Activated gamma-delta T cell (primary cell): Measurements from ENCODE around the gene KIAA0232.

Experiments used
- DNase-seq: peaks from one replicate; lab custom pipeline; 2025; lab: John Stamatoyannopoulos, UW

KIAA0232 gene

DNA sequence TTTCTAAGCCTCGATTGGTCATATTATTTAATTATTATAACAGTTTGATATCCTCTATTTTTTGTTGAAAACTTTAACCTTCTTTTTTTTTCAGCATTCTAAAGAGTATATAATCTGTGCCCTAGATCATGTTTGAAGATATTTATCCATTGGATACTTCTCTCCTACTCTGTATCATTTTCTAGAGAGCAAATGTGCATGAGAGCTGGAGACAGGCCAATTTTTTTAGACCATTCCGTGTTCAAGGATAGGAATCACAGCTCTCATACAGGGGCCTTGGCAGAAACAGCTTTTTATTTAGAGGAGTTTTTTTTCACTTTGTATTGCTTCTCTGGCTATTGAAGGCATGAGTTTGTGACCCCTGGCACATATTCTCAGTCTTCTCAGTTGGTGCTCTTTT is 69.4 kb downstream of the KIAA0232 start:
- no peak for DNase-seq

DNA sequence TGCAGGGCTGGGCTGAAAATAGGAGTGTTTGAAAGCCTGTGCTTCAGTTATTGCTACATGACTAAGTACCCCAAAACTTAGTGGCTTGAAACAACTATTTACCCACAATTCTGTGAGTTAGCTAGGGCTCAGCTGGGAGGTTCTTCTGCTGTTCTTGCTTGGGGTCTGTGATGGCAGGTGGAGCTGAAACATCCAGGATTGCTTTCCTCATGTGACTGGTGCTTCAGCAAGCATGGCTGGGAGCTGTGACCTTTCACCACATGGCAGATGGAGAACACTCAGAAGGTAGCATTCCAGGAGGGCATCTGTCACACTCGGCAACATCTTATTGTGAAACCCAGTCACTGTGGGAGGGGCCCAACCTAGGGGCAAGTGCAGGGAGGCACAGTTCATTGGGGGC is 70.1 kb downstream of the KIAA0232 start:
- DNase-seq = no peak

DNA sequence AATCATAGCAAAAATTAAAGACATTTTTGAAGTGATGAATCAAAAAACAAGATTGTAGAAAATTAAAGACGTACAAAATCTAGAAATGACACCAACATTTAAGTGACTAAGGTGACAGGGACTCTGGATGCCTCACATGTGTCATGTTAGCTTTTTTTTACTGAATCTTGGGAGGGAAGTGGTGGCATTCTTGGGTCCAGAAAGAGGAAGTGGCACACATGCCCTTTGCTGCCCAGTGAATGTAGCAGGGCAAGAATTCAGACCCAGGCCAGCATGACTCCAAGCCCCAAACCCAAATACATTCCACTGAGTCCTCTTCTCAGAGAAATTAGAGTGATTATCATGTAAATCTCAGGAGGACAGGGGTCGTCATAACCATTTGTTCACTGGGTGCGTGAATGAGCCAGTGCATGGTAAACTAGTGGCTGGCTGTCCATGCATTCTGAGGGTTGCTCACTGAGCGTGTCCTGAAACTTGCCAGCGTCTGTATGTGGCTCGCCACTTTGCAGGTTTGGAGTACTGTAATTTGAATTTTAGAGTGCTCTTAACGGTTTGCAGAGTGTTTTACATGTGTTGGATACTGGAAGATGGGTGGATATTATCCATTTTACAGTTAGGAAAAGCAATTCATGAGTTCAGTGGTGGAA is 71.7 kb downstream of the KIAA0232 start:
- no peak for DNase-seq

DNA sequence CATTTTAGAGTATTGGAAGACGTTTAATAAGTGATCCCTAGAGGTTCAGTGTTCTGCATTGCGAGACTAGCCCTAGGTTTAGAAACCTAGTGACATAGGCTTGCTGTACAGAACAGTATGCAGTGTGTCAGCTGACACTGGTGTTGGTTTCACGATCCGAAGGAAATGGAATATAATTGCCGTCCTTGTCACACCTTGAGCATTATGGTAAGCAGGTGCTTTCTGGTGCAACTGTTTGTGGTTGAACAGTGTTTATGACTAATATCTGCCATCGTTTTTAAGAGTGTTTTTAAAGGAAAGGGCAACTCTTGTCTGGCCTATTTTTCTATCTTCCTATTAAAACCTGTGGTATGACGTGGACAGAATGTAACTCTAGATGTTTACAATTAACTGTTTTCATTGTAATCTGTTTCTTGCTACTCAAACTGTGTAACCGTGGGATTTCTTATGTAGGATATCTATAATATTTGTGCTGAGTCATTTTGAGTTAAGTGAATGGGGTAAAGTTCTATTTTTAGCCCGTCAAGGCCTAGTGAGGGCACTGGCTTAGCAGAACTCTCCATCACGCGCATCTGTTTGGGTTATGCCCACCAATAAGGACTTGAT is 73.3 kb downstream of the KIAA0232 start:
- no peak for DNase-seq

DNA sequence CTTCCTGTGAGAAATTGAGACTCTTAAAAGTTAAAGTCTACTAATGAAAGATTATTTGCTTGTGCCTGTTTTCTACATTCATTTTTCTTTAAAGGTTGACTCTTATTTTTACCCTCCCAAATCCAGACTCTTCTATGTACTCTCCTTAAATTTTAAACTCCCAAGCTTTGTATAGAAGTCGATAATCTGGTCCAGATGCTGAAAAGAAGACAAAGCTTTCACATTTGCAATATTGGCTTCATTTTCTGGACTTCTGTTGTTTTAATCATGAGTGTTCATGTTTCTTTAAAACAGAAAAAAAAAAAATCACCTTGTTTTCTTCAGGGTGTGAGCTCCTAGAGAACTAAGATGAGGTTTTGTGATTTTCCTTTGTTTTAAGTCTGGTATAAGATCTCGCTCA is 73.9 kb downstream of the KIAA0232 start:
- no peak for DNase-seq

DNA sequence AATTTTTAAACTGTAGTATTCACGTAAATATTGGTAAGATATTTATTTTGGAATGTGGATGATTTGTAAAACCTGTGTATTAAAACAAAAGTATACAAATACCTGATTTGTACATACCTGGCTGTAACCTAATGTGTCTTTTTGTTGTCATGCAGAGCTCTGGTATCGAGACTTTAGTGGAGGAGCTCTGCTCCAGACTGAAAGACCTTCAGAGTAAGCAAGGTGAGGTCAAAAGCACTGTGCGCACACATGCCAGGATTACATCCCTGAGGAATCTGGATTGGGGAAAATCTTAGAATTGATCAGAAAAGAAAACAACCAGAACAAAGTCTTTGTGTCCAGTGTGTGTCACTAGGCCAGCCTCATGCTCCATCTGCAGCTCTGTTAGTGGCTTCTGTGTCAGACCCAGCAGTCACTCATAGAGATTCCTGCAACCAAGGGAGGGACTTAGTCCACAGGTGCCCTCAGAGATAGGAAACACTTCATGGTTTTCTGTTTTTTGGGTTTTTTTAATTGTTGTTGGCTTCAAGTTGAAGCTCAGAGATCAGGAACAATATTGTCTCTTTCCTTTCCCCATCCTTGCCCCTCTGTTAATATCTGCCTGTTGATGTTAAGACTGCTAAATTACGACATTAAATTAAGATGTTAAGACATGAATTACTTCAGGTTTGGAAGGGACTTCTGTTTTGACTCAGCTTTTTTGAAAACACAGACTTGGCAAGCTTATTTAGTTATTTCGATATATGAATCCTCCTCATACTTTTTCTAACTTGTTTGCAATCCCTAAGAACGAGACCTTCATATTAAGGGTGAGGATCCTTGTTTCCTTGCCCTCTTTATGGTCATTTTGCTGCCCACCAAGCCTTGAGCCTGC is 74.7 kb downstream of the KIAA0232 start:
- DNase-seq = no peak

DNA sequence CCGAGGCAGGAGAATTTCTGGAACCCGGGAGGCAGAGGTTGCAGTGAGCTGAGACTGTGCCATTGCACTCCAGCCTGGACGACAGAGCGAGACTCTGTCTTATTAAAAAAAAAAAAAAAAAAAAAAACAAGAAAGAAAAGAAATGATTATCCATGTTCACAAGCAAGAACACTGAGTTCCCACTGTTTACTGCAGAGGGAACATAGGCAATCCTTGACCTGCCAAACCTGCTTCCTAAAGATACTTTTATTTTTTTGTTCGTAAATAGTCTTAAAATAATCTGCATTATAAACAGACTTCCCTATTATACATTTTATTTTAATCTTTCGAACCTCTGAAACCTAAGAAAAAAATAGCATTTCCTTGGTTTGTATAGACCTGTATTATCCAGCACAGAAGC is 76.5 kb downstream of the KIAA0232 start:
- no peak for DNase-seq

DNA sequence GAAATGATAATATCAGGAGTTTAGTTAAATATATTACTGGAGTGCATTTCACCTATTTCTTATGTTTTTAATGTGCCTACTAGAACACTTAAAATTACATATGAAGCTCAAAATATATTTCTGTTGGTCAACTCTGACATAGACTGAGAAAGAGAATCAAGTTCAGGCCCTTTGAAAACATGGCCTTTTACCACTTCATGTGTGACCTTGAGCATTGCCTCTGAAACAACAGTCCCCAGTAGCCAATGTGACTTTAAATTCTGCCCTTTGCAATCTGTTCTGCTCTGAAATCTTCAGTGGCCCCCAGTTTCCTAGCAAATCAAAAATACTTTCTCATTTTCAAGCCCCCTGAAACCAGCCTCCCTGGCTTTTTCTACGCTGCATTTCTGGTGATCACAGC is 77.0 kb downstream of the KIAA0232 start:
- DNase-seq = no peak

DNA sequence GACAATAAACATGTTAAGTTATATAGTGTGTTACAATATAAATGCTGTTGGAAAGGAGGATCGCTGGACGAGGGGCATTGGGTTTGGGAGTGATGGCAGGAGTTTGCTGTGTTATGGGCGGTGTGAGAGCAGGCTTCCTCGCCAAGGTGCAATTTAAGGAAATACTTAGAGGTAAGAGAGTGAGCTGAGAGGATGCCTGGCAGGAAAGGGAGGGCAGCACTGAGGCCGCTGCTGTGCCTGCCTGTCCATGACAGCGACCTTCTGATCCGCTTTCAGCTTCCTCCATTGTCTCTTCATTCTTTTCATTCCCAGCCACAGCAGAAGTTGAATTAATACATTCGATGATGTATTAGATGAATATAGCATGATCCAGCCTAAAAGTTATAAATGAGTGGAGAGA is 85.9 kb downstream of the KIAA0232 start:
- DNase-seq = no peak

DNA sequence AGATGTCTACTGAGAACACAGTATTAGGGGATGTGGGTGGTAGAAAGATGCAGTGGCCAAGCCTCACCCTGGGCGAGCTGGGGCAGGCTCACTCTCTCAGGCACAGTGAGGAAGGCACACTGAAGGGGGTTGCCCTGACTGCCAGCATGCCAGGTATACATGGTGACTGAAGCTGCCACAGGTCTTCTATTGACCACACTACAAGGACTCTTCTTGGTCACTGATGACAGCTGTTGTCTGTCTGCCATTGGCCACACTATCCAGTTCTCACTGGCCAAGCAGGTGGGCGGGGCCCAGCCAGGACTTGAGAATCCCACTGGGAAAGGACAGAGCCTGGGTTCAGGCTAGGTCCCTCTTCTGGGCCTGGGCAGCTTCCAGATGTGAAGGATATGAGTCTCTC is 87.4 kb downstream of the KIAA0232 start:
- no peak for DNase-seq

DNA sequence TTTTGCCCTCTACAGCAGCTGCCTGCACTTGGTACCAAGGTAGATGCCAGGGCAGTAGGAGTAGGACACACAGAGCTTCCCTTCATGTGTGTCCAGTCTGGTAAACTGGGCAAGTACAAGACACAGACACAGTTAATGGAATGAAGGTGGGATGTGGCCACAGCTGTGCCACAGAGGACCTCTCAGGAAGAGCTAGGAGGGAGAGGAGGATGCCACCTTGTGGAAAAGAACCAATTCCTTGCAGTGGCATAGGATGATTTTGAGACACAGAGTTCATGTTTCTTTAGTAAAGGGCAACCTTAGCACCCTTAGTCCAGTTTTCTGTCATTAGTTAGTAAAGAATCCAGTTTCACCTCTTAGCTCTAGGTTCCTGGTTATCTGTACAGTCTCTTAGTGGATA is 90.8 kb downstream of the KIAA0232 start:
- DNase-seq = no peak

DNA sequence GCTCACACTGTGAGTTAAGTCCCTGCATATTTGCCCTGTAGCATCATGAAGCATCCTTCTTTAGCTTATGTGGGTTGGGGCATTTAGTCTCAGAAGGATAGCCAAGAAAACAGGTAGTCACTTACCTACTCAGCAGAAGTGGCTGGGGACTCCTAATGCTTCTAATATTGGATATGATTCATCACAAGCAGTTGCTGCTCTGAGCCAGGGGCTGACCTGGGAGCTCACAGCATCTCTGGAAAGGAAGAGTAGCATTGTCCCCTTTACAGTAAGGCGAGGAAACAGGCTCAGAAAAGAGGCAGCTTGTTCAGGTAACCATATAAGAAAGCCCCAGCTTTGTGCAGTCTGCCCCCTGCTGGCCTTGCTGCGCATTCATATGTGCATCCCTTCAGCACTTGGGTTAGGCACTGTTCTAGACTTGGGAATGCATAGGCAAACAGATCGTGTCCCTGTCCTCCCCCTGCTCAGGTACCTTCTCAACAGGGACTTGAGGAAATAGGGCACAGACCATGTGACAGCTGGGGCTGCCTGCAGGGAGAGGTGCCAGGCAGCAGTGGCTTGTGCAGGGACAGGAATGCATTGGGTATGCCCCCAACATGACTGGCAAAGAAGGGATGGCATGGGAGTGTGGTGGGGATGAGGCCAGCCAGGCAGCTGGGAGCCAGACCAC is 91.4 kb downstream of the KIAA0232 start:
- no peak for DNase-seq

DNA sequence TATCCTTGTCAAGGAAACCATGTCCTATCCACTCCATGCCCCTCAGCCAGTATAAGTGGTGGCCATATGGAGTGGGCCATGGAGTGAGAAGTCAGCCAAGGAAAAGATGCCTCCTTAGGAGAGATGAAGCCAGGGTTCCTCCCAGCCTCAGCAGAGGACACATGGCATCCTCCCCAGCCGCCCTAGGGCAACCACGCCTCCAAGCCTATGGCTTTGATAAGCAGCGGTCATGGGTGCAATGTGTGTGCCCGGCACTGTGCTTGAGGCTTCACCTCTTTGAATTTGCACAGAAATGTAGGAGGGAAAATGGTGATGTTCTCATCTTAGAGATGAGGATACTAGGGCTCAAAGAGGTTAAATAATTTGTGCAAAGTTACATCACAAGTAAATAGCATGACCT is 92.5 kb downstream of the KIAA0232 start:
- no peak for DNase-seq

DNA sequence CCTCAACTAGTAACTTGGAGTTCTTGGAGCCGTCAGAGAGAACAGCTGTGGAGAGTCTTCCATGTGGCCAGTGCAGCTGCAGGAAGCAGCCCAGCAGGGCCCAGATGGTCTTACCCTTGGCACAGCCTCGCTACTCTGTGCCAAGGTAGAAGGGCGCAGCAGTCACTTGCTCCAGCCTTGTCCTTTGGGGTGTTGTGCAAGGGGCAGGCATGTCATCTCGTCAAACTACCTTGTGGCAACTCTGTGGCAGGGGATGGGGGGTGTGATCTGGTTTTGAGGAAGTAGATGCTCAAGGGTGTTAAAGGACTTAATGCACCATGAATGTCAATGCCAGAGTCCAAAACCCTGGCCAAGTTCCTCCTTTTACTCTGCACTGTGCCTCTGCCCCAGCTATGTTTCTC is 92.9 kb downstream of the KIAA0232 start:
- DNase-seq = no peak

DNA sequence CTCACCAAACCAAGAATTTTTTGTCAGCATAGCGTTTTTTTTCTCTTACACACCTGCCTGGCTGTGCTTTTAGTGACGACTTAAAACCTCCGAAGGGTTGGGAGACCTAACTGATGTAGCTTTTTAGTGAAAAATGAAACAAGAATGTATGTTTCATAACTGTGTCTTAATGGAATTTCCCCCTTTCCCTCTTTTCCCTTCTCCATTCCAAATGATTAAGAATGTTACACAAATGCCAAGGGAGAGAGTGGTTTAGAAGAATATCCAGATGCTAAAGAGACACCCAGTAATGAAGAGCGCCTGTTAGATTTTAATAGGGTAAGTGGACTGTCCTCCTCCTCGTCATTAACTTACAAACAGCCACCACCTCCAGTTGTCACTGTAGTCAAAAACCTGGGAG is 93.9 kb downstream of the KIAA0232 start:
- DNase-seq = no peak

DNA sequence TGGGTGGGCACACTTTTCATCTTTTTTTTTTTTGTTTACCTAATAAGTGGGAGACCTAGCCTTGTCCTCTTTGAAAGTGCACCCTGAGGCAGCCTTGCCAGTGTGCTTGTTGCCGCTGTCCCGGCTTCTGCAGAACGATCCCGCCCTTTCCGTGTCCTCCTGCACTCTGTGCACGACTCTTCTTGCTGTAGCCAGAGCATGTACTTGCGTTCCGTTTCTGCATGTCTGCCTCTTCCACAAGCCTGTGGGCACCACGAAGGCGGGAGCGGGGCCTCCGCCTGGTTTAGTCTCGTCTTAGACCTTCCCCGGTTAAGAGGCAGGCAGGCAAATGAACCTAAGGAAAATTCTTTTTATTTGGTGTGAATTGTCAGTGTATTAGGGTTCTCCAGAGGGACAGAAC is 94.5 kb downstream of the KIAA0232 start:
- no peak for DNase-seq

DNA sequence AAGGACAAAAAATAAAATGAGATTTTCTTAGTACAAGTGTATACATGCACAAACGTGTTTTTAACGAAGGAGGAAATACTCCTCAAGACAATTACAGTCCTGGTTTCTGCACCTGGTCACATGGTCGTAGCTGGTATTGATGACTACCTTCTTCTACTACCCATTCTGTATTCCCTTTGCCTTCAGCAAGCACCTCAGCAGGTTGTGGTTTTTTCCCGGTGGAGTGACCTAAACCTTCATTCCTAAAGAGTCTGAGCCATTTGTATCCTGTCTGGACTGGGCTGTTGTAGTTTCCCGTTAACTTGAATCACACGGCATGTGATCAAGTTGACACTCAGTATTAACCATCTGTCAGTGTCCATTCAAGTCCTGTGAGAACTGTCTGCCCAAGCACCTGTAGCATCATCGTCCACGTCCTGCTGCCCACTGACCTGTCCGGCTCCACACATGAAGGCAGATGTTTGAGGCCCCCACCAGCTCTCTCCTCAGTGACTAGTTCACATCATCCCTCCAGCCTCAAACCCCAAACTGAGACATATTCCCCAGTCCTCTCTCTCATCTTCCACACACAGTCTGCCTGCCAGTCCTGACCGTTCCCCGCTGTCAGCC is 96.0 kb downstream of the KIAA0232 start:
- no peak for DNase-seq

DNA sequence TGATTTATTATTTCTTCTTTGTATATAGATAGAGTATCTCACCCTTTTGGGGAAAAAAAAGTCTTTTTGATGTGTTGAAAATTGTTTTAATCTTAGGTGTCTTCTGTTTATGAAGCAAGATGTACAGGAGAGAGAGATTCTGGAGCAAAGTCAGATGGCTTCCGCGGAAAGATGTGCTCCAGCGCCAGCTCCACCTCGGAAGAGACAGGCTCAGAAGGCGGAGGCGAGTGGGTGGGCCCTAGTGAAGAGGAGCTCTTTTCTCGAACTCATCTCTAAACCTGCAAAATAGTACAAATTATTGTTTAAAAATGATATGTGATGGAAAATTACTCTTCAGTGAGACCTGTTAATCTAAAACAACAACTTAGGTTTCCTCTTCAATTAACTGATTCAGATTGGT is 98.2 kb downstream of the KIAA0232 start:
- DNase-seq = no peak

DNA sequence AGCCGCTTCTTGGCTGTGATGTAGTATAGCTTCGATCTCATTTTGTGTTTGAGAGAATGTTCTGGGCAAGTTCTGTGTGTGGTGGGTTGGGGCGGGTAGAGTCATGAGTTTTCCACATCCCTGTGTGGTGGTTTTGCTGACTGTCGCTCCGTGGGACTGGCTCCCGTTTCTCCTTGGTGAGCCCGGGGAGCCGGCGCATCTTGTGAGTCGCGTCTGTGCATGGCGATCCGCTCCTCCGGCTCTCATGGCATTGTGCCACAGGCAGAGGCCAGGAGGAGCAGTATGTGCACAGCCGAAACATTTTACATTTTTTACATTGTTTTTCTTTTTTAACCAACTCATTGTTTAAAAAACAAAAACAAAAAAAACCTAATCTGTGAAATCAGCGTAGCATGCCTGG is 99.4 kb downstream of the KIAA0232 start:
- DNase-seq = no peak

DNA sequence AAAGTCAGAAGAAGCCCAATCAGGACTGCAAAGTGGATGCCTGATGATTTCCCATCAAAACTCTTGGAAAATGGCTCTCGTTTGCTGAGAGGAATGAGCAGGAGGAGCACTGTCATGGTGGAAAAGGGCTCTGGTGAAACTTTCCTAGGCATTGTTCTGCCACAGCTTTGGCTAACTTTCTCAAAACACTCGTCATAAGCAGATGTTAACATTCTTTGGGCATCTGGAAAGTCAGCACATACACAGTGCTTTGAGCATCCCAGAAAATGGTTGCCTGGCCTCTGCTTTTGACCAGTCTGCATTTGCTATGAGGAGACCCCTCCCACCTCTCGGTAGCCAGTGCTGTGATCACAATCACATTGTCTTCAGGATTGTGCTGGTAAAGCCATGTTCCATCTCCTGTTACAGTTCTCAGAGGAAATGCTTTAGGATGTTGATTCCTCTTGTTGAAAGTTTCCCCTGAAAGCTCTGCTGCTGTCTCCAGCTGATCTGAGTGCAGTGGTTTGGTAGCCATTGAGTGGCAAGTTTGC is 101.9 kb downstream of the KIAA0232 start:
- no peak for DNase-seq

DNA sequence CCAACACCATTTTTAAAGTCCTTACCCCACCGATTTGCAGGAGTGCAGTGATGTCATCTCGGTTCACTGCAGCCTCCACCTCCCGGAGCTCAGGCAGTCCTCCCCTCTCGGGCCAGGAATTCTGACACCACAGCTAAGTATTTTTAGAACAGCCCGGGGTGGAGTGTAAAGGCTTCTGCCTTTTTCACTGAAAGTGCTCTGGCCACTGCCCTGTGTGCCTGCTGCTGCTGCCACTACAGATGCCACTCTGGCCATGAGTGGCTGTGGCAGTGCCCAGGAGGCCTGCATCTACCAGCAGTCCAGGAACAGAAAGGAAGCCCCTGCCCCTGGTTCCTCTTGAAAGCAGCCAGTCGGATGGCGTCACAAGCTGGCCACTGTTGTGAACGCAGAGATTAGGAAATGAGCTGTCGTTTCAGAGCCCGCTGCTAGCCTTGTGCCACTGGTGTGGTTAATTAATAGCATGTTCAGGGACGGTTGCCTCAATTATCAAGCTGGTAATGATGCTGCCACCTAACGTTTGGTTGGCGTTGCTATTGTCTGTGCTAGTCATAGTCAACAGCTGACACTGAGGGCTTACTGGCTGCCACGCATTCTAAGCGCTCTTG is 103.5 kb downstream of the KIAA0232 start:
- DNase-seq = no peak

DNA sequence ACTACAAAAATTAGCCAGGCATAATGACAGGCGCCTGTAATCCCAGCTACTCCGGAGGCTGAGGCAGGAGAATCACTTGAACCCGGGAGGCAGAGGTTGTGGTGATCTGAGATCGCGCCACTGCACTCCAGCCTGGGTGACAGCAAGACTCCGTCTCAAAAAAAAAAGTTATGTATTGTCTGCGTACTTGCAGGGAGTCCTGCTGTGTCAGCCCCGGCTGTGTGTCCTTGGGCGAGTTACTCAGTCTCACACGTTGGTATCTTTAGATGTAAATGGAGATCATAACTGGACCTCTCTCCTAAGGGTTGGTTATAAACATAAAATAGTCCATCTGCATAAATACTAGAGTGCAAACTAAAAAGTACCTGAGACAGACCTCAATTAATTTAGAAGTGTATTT is 104.4 kb downstream of the KIAA0232 start:
- no peak for DNase-seq
